Mesendoderm (in vitro differentiated cells): ENCODE data around the gene DMD.

ENCODE experiments used
- DNase-seq: peaks from one replicate; pipeline ENCODE4 v3.0.0; 2013
- H2AK5ac ChIP-seq: 2 replicates; pipeline ENCODE4 v1.6.1; 2013; ENCODE audit warnings: low read length, inconsistent platforms
- H2BK120ac ChIP-seq: 2 replicates; pipeline ENCODE4 v1.6.1; 2013; ENCODE audit warnings: low read depth, mild to moderate bottlenecking, low read length, moderate library complexity, mixed read lengths
- H2BK15ac ChIP-seq: replicated peaks from 2 replicates; pipeline ENCODE4 v1.6.1; 2013; ENCODE audit warnings: low read depth, mild to moderate bottlenecking, moderate library complexity
- H2BK5ac ChIP-seq: 2 replicates; pipeline ENCODE4 v1.6.1; 2013; ENCODE audit warnings: low read length, inconsistent platforms
- H3K18ac ChIP-seq: 2 replicates; pipeline ENCODE4 v1.6.1; 2013; ENCODE audit warnings: mild to moderate bottlenecking, low read length, mixed read lengths
- H3K23ac ChIP-seq: one replicate; pipeline ENCODE4 v1.6.1; 2013; ENCODE audit warnings: low read length
- H3K27ac ChIP-seq: 2 replicates; pipeline ENCODE4 v1.5.1; 2013; ENCODE audit warnings: low read depth, mild to moderate bottlenecking, inconsistent platforms, low read length, moderate library complexity
- H3K27me3 ChIP-seq: 2 replicates; pipeline ENCODE4 v1.6.1; 2013; ENCODE audit warnings: low read length, control low read depth, mild to moderate bottlenecking, inconsistent platforms; ENCODE audit not compliant: insufficient read depth, poor library complexity
- H3K36me3 ChIP-seq: 2 replicates; pipeline ENCODE4 v1.6.1; 2013; ENCODE audit warnings: low read length, inconsistent platforms; ENCODE audit not compliant: control insufficient read depth, insufficient read depth
- H3K4ac ChIP-seq: one replicate; pipeline ENCODE4 v1.6.1; 2013; ENCODE audit warnings: low read depth, mild to moderate bottlenecking, low read length, moderate library complexity
- H3K4me1 ChIP-seq: 2 replicates; pipeline ENCODE4 v1.6.1; 2013; ENCODE audit warnings: low read depth, low read length, inconsistent platforms; ENCODE audit not compliant: control insufficient read depth
- H3K4me2 ChIP-seq: 2 replicates; pipeline ENCODE4 v1.6.1; 2013; ENCODE audit warnings: low read length
- H3K4me3 ChIP-seq: 2 replicates; pipeline ENCODE4 v1.5.1; 2013; ENCODE audit warnings: mild to moderate bottlenecking, low read length
- H3K56ac ChIP-seq: one replicate; pipeline ENCODE4 v1.6.1; 2013; ENCODE audit warnings: low read length
- H3K79me1 ChIP-seq: 2 replicates; pipeline ENCODE4 v1.6.1; 2013; ENCODE audit warnings: low read length, inconsistent platforms
- H3K79me2 ChIP-seq: 2 replicates; pipeline ENCODE4 v1.6.1; 2013; ENCODE audit warnings: mild to moderate bottlenecking, low read length; ENCODE audit not compliant: control insufficient read depth, insufficient read depth
- H3K9ac ChIP-seq: 2 replicates; pipeline ENCODE4 v1.6.1; 2013; ENCODE audit warnings: low read length, inconsistent platforms
- H4K5ac ChIP-seq: one replicate; pipeline ENCODE4 v1.6.1; 2013; ENCODE audit warnings: low read length
- H4K8ac ChIP-seq: one replicate; pipeline ENCODE4 v1.6.1; 2013; ENCODE audit warnings: low read depth, mild to moderate bottlenecking, control low read depth, low read length, moderate library complexity
- WGBS: extraction: QIAGEN DNeasy Blood & Tissue Kit; methylation state at CpG from one replicate; pipeline ENCODE4 v1.1.7; 2013; ENCODE audit warnings: low lambda C conversion rate, missing lambda C conversion rate; ENCODE audit not compliant: insufficient coverage; ENCODE audit errors: extremely low coverage; 5-methylcytosine and 5-hydroxymethylcytosine counted together

DMD gene

GRCh38 chrX:32614707-32615106 is 596.6 kb downstream of the DMD start:
- Histone ChIP-seq H3K79me2 (no peaks in the 10 kb centered on the region), H3K27ac (no peak overlapping the region), H2BK5ac (no peak overlapping the region), H3K79me1 (no peaks in the 10 kb centered on the region), H3K4me1 (no peaks in the 10 kb centered on the region), H3K56ac (no peak overlapping the region), H3K4me3 (no peak overlapping the region), H4K8ac (no peak overlapping the region), H3K36me3 (no peaks in the 10 kb centered on the region), H4K5ac (no peak overlapping the region), H3K18ac (no peak overlapping the region), H2BK120ac (no peak overlapping the region), H3K23ac (no peak overlapping the region), H3K4me2 (no peak overlapping the region), H3K4ac (no peak overlapping the region), H2BK15ac (no peak overlapping the region), H2AK5ac (no peak overlapping the region), H3K27me3 (no peaks in the 10 kb centered on the region), H3K9ac (no peak overlapping the region)
- no CpG with 5 or more reads among the region's 2 CpGs for WGBS
- DNase-seq, result no peak

GRCh38 chrX:32599156-32599555 is 612.2 kb downstream of the DMD start:
- no CpG with 5 or more reads among the region's 4 CpGs for WGBS
- no peak overlapping the region for H2BK15ac ChIP-seq

GRCh38 chrX:32598707-32599106 is 612.6 kb downstream of the DMD start:
- H3K36me3 ChIP-seq, result no peaks in the 10 kb centered on the region
- H3K4me2 ChIP-seq, result no peak overlapping the region
- H4K8ac ChIP-seq, result no peak overlapping the region
- no peaks in the 10 kb centered on the region for H3K4me1 ChIP-seq
- no peaks in the 10 kb centered on the region for H3K79me2 ChIP-seq
- no peak overlapping the region for H3K27ac ChIP-seq
- H3K4me3 ChIP-seq, result no peak overlapping the region
- H3K27me3 ChIP-seq, result no peaks in the 10 kb centered on the region
- no peak overlapping the region for H3K56ac ChIP-seq
- no peak for DNase-seq
- H2BK15ac ChIP-seq, result no peak overlapping the region
- no peak overlapping the region for H2BK5ac ChIP-seq
- no peak overlapping the region for H3K23ac ChIP-seq
- no peak overlapping the region for H2BK120ac ChIP-seq
- H2AK5ac ChIP-seq, result no peak overlapping the region
- no peaks in the 10 kb centered on the region for H3K79me1 ChIP-seq
- no peak overlapping the region for H3K4ac ChIP-seq
- WGBS, result no CpG with 5 or more reads among the region's 4 CpGs
- no peak overlapping the region for H3K18ac ChIP-seq
- H4K5ac ChIP-seq, result no peak overlapping the region
- no peak overlapping the region for H3K9ac ChIP-seq

More at GRCh38 chrX:32599156-32599555, 612.2 kb downstream of the DMD start:
- H3K36me3 ChIP-seq, result no peaks in the 10 kb centered on the region
- H3K27me3 ChIP-seq, result no peaks in the 10 kb centered on the region
- H4K8ac ChIP-seq, result no peak overlapping the region
- H3K79me2 ChIP-seq, result no peaks in the 10 kb centered on the region
- no peak overlapping the region for H4K5ac ChIP-seq
- H2BK120ac ChIP-seq, result no peak overlapping the region
- H3K4ac ChIP-seq, result no peak overlapping the region
- no peak overlapping the region for H2AK5ac ChIP-seq
- no peak overlapping the region for H3K9ac ChIP-seq
- H3K27ac ChIP-seq, result no peak overlapping the region
- H3K4me2 ChIP-seq, result no peak overlapping the region
- no peak overlapping the region for H3K4me3 ChIP-seq
- H2BK5ac ChIP-seq, result no peak overlapping the region
- no peak overlapping the region for H3K18ac ChIP-seq
- no peak for DNase-seq
- no peaks in the 10 kb centered on the region for H3K79me1 ChIP-seq
- H3K56ac ChIP-seq, result no peak overlapping the region
- H3K4me1 ChIP-seq, result no peaks in the 10 kb centered on the region
- H3K23ac ChIP-seq, result no peak overlapping the region

GRCh38 chrX:32597777-32598176 is 613.6 kb downstream of the DMD start:
- Histone ChIP-seq H3K27ac (no peak overlapping the region), H3K4me1 (no peaks in the 10 kb centered on the region), H4K8ac (no peak overlapping the region), H3K4me3 (no peak overlapping the region), H3K9ac (no peak overlapping the region), H2AK5ac (no peak overlapping the region), H3K18ac (no peak overlapping the region), H3K23ac (no peak overlapping the region), H3K79me1 (no peaks in the 10 kb centered on the region), H4K5ac (no peak overlapping the region), H3K4ac (no peak overlapping the region), H2BK15ac (no peak overlapping the region), H2BK120ac (no peak overlapping the region), H3K36me3 (no peaks in the 10 kb centered on the region), H3K79me2 (no peaks in the 10 kb centered on the region), H2BK5ac (no peak overlapping the region), H3K56ac (no peak overlapping the region), H3K4me2 (no peak overlapping the region), H3K27me3 (no peaks in the 10 kb centered on the region)
- DNase-seq, result no peak
- WGBS, result no CpG with 5 or more reads among the region's 4 CpGs

- Histone ChIP-seq H2AK5ac (no peak overlapping the region), H3K79me1 (no peaks in the 10 kb centered on the region), H3K79me2 (no peaks in the 10 kb centered on the region), H3K27me3 (no peaks in the 10 kb centered on the region), H3K9ac (no peak overlapping the region), H3K27ac (no peak overlapping the region), H3K4me2 (no peak overlapping the region), H3K36me3 (no peaks in the 10 kb centered on the region), H3K4ac (no peak overlapping the region), H2BK5ac (no peak overlapping the region), H2BK15ac (no peak overlapping the region), H3K4me1 (no peaks in the 10 kb centered on the region), H3K56ac (no peak overlapping the region), H4K5ac (no peak overlapping the region), H3K18ac (no peak overlapping the region), H4K8ac (no peak overlapping the region), H3K4me3 (no peak overlapping the region), H3K23ac (no peak overlapping the region), H2BK120ac (no peak overlapping the region)
- DNase-seq, result no peak
- no CpG with 5 or more reads among the region's 7 CpGs for WGBS
Measured at GRCh38 chrX:32592786-32593185, 618.6 kb downstream of the DMD start.

- Histone ChIP-seq H3K23ac (no peak overlapping the region), H2AK5ac (no peak overlapping the region), H2BK120ac (no peak overlapping the region), H3K79me2 (no peaks in the 10 kb centered on the region), H3K4me1 (no peaks in the 10 kb centered on the region), H3K79me1 (no peaks in the 10 kb centered on the region), H3K27me3 (no peaks in the 10 kb centered on the region), H3K4me2 (no peak overlapping the region), H4K8ac (no peak overlapping the region), H2BK5ac (no peak overlapping the region), H3K4ac (no peak overlapping the region), H2BK15ac (no peak overlapping the region), H3K27ac (no peak overlapping the region), H3K4me3 (no peak overlapping the region), H4K5ac (no peak overlapping the region), H3K36me3 (no peaks in the 10 kb centered on the region), H3K9ac (no peak overlapping the region), H3K56ac (no peak overlapping the region), H3K18ac (no peak overlapping the region)
- DNase-seq, result no peak
- WGBS, result no CpG with 5 or more reads among the region's 10 CpGs
Measured at GRCh38 chrX:32591589-32591988, 619.8 kb downstream of the DMD start.
